Glutamatergic neuron (in vitro differentiated cells): ENCODE measurements around the gene LILRB3. TPM values are rescaled to one million over a fixed set of nuclear protein-coding genes. Genes with fewer than 3 reads are reported as not detected.

ENCODE experiments used
- DNase-seq: peaks from one replicate; pipeline ENCODE4 v3.0.0; 2022
- H3K27ac Mint-ChIP-seq: one replicate; pipeline ENCODE4 v1.8.0; 2020; ENCODE audit warnings: mild to moderate bottlenecking, mixed read lengths, inconsistent platforms; ENCODE audit not compliant: unreplicated experiment
- H3K27me3 Mint-ChIP-seq: one replicate; pipeline ENCODE4 v1.8.0; 2020; ENCODE audit warnings: mild to moderate bottlenecking, moderate library complexity, mixed read lengths, inconsistent platforms; ENCODE audit not compliant: unreplicated experiment
- H3K36me3 Mint-ChIP-seq: one replicate; pipeline ENCODE4 v1.8.0; 2020; ENCODE audit warnings: mild to moderate bottlenecking, mixed read lengths, inconsistent platforms; ENCODE audit not compliant: unreplicated experiment
- H3K4me1 Mint-ChIP-seq: one replicate; pipeline ENCODE4 v1.8.0; 2020; ENCODE audit warnings: mild to moderate bottlenecking, low read depth, mixed read lengths, inconsistent platforms; ENCODE audit not compliant: unreplicated experiment
- H3K4me3 Mint-ChIP-seq: one replicate; pipeline ENCODE4 v1.8.0; 2020; ENCODE audit warnings: mild to moderate bottlenecking, mixed read lengths, inconsistent platforms; ENCODE audit not compliant: unreplicated experiment
- H3K9me3 Mint-ChIP-seq: one replicate; pipeline ENCODE4 v1.8.0; 2020; ENCODE audit warnings: mild to moderate bottlenecking, moderate library complexity, mixed read lengths, inconsistent platforms; ENCODE audit not compliant: unreplicated experiment
- CTCF ChIP-seq: fragments of 200-600 bp; sonication (generic); IDR thresholded peaks from one replicate; pipeline ENCODE4 v1.5.0; 2021; ENCODE audit not compliant: partially characterized antibody, unreplicated experiment
- total RNA-seq: library from RNA; stranded (reverse); fragmentation: NEBNext Ultra II Directional; extraction: Animal tissue kit (Norgen Biotek cat#: 25700); gene quantifications from one replicate; pipeline ENCODE4 v1.2.1, GENCODE V29; 2021; ENCODE audit not compliant: unreplicated experiment

LILRB3 gene
- total RNA-seq, 1 donor from 2014 or later = not detected

- peaks cover 5% of the 10 kb centered on the region for H3K9me3 Mint-ChIP-seq
- H3K4me1 Mint-ChIP-seq = peaks cover 10% of the 10 kb centered on the region
- TF ChIP-seq CTCF = no peak
- DNase-seq = no peak
- H3K27ac Mint-ChIP-seq = no peak overlapping the region
- H3K36me3 Mint-ChIP-seq = no peaks in the 10 kb centered on the region
- peaks cover 8% of the 10 kb centered on the region for H3K27me3 Mint-ChIP-seq
- H3K4me3 Mint-ChIP-seq = no peak overlapping the region
These were observed 31.5 kb upstream of the LILRB3 start for GRCh38 chr19:54254195-54254906.

GRCh38 chr19:54253331-54254194 is 30.8 kb upstream of the LILRB3 start:
- peaks cover 10% of the 10 kb centered on the region for H3K4me1 Mint-ChIP-seq
- peaks cover 5% of the 10 kb centered on the region for H3K9me3 Mint-ChIP-seq
- H3K4me3 Mint-ChIP-seq = no peak overlapping the region
- DNase-seq = no peak
- peaks cover 8% of the 10 kb centered on the region for H3K27me3 Mint-ChIP-seq
- H3K36me3 Mint-ChIP-seq = no peaks in the 10 kb centered on the region
- no peak overlapping the region for H3K27ac Mint-ChIP-seq
- no peak for TF ChIP-seq CTCF

- H3K36me3 Mint-ChIP-seq = no peaks in the 10 kb centered on the region
- H3K27ac Mint-ChIP-seq = no peak overlapping the region
- no peak for TF ChIP-seq CTCF
- H3K4me3 Mint-ChIP-seq = peak overlapping the region; percentile 52
- H3K4me1 Mint-ChIP-seq = peaks cover 11% of the 10 kb centered on the region
- DNase-seq = no peak
- peaks cover 9% of the 10 kb centered on the region for H3K27me3 Mint-ChIP-seq
- H3K9me3 Mint-ChIP-seq = peaks cover 5% of the 10 kb centered on the region
These were observed 30.0 kb upstream of the LILRB3 start for GRCh38 chr19:54252845-54253244.

GRCh38 chr19:54252243-54252642 is 29.4 kb upstream of the LILRB3 start:
- no peaks in the 10 kb centered on the region for H3K36me3 Mint-ChIP-seq
- peaks cover 9% of the 10 kb centered on the region for H3K27me3 Mint-ChIP-seq

More at GRCh38 chr19:54252243-54252642, 29.4 kb upstream of the LILRB3 start:
- DNase-seq = no peak
- TF ChIP-seq CTCF = no peak
- Mint-ChIP-seq H3K27ac (no peak overlapping the region), H3K4me3 (no peak overlapping the region), H3K4me1 (peaks cover 14% of the 10 kb centered on the region), H3K9me3 (peaks cover 5% of the 10 kb centered on the region)
